Fibroblast of lung (primary cell): ENCODE data around the gene FBLN2. TPM values are rescaled to one million over a fixed set of nuclear protein-coding genes. Genes with fewer than 3 reads are reported as not detected.

Experiments used
- DNase-seq, 2 donors: peaks; one replicate each; pipeline versions ENCODE4 v3.0.0 to v3.0.0-alpha.2; 2010; ENCODE audit warnings: low read depth in 2 of 2
- H2AFZ ChIP-seq: 2 replicates; pipeline ENCODE4 v1.5.1; 2012; ENCODE audit warnings: low read length, control low read depth, inconsistent platforms
- H3K27ac ChIP-seq: 2 replicates; pipeline ENCODE4 v1.5.1; 2011; ENCODE audit warnings: low read length, control low read depth; ENCODE audit not compliant: insufficient read depth
- H3K27me3 ChIP-seq: 2 replicates; pipeline ENCODE4 v1.5.1; 2011; ENCODE audit warnings: mild to moderate bottlenecking, low read length; ENCODE audit not compliant: control insufficient read depth, insufficient read depth
- H3K36me3 ChIP-seq: 2 replicates; pipeline ENCODE4 v1.5.1; 2011; ENCODE audit warnings: low read length; ENCODE audit not compliant: control insufficient read depth, insufficient read depth
- H3K4me1 ChIP-seq: 2 replicates; pipeline ENCODE4 v1.5.1; 2011; ENCODE audit warnings: low read length; ENCODE audit not compliant: control insufficient read depth, insufficient read depth; ENCODE audit errors: extremely low read depth
- H3K4me2 ChIP-seq: 2 replicates; pipeline ENCODE4 v1.5.1; 2011; ENCODE audit warnings: low read length, control low read depth; ENCODE audit not compliant: insufficient read depth; ENCODE audit errors: extremely low read depth
- H3K4me3 ChIP-seq, 4 experiments: fragments of 200-600 bp in 1 of 4; sonication (generic) in 1 of 4; replicated peaks in 1 of 4; 2 replicates each; pipeline ENCODE4 v1.5.1; 2011 to 2016; ENCODE audit warnings: low read length in 4 of 4, low read depth in 3 of 4, mild to moderate bottlenecking in 3 of 4, control low read depth in 2 of 4, inconsistent platforms in 1 of 4, mixed read lengths in 1 of 4; ENCODE audit not compliant: insufficient read depth in 1 of 4; ENCODE audit errors: control extremely low read depth in 1 of 4
- H3K79me2 ChIP-seq: 2 replicates; pipeline ENCODE4 v1.5.1; 2012; ENCODE audit warnings: mild to moderate bottlenecking, low read length, inconsistent platforms; ENCODE audit not compliant: control insufficient read depth, insufficient read depth
- H3K9ac ChIP-seq: 2 replicates; pipeline ENCODE4 v1.5.1; 2011; ENCODE audit warnings: mild to moderate bottlenecking, low read length, control low read depth; ENCODE audit not compliant: insufficient read depth
- H3K9me3 ChIP-seq: 2 replicates; pipeline ENCODE4 v1.5.1; 2012; ENCODE audit warnings: low read depth, low read length; ENCODE audit not compliant: control insufficient read depth, insufficient read depth
- H4K20me1 ChIP-seq: 2 replicates; pipeline ENCODE4 v1.5.1; 2011; ENCODE audit warnings: low read length; ENCODE audit not compliant: control insufficient read depth, insufficient read depth; ENCODE audit errors: extremely low read depth
- CTCF ChIP-seq, 2 donors: IDR thresholded peaks in 1 of 2; conservative IDR thresholded peaks in 1 of 2; 1 replicate in 1 of 2; 2 replicates in 1 of 2; pipeline ENCODE4 v1.5.1; 2011 to 2012; ENCODE audit warnings: low read length in 2 of 2, control low read depth in 1 of 2, inconsistent platforms in 1 of 2, low read depth in 1 of 2, mild to moderate bottlenecking in 1 of 2
- EZH2 ChIP-seq: IDR thresholded peaks from 2 replicates; pipeline ENCODE4 v1.5.1; 2012; ENCODE audit warnings: low read length, control low read depth, mild to moderate bottlenecking; ENCODE audit errors: missing control alignments
- polyA plus RNA-seq, 2 donors: library from polyadenylated mRNA; depleted of rRNA in 1 of 2; stranded (reverse) in 1 of 2; unstranded in 1 of 2; fragments of >200 nt; gene quantifications; 2 replicates each; pipeline ENCODE4 v1.2.1, GENCODE V29; 2011 to 2012; ENCODE audit warnings: missing spikeins in 1 of 2
- total RNA-seq: library from RNA; depleted of rRNA; stranded (reverse); fragments of >200 nt; gene quantifications from 2 replicates; pipeline ENCODE4 v1.2.1, GENCODE V29; 2014

FBLN2 gene
- total and polyA plus RNA-seq, 2 donors (not counting 1 experiment from before 2014, with no cell fraction given) = 25.4 to 138 TPM

GRCh38 chr3:13661121-13661520, 112.2 kb downstream of the FBLN2 start:
- Histone ChIP-seq H3K27ac (no peak overlapping the region), H3K9me3 (no peaks in the 10 kb centered on the region), H3K4me1 (no peaks in the 10 kb centered on the region), H2AFZ (no peak overlapping the region), H3K4me3 (no peak overlapping the region), H3K9ac (no peak overlapping the region), H3K4me2 (no peak overlapping the region), H4K20me1 (no peaks in the 10 kb centered on the region), H3K27me3 (no peaks in the 10 kb centered on the region), H3K79me2 (no peaks in the 10 kb centered on the region), H3K36me3 (no peaks in the 10 kb centered on the region)
- DNase-seq = no peak
- TF ChIP-seq CTCF (conservative IDR thresholded peaks at IDR 0.05 in 1 of 2, IDR thresholded peaks at IDR 0.05 in 1 of 2; ENCODE audit: low read depth in 1 of 2, low read length in 2 of 2) (no peak), EZH2 (no peak)

GRCh38 chr3:13662238-13662847, 113.4 kb downstream of the FBLN2 start:
- H3K9me3 ChIP-seq = no peaks in the 10 kb centered on the region
- TF ChIP-seq CTCF (conservative IDR thresholded peaks at IDR 0.05 in 1 of 2, IDR thresholded peaks at IDR 0.05 in 1 of 2; ENCODE audit: low read depth in 1 of 2, low read length in 2 of 2) (no peak), EZH2 (no peak)
- no peak overlapping the region for H3K27ac ChIP-seq
- DNase-seq = no peak
- H4K20me1 ChIP-seq = no peaks in the 10 kb centered on the region
- H3K27me3 ChIP-seq = no peaks in the 10 kb centered on the region
- H2AFZ ChIP-seq = no peak overlapping the region
- no peak overlapping the region for H3K4me2 ChIP-seq
- no peaks in the 10 kb centered on the region for H3K36me3 ChIP-seq
- H3K4me3 ChIP-seq = no peak overlapping the region
- H3K79me2 ChIP-seq = no peaks in the 10 kb centered on the region
- H3K4me1 ChIP-seq = no peaks in the 10 kb centered on the region
- no peak overlapping the region for H3K9ac ChIP-seq

GRCh38 chr3:13663781-13664535, 115.0 kb downstream of the FBLN2 start:
- H3K4me3 ChIP-seq = no peak overlapping the region
- H4K20me1 ChIP-seq = no peaks in the 10 kb centered on the region
- no peak overlapping the region for H3K9ac ChIP-seq
- H3K36me3 ChIP-seq = no peaks in the 10 kb centered on the region
- no peaks in the 10 kb centered on the region for H3K4me1 ChIP-seq
- no peaks in the 10 kb centered on the region for H3K9me3 ChIP-seq
- no peaks in the 10 kb centered on the region for H3K79me2 ChIP-seq
- H2AFZ ChIP-seq = no peak overlapping the region
- no peak overlapping the region for H3K27ac ChIP-seq
- no peak for DNase-seq
- H3K4me2 ChIP-seq = no peak overlapping the region
- H3K27me3 ChIP-seq = no peaks in the 10 kb centered on the region
- TF ChIP-seq EZH2 = no peak
